Activated gamma-delta T cell (primary cell): ENCODE results near the gene LARP4B.

Experiments
- DNase-seq: peaks from one replicate; lab custom pipeline; 2025; lab: John Stamatoyannopoulos, UW

The LARP4B gene

GRCh38 chr10:924524-924859 is 7.0 kb downstream of the LARP4B start:
- DNase-seq = no peak

- DNase-seq = no peak
Observed at GRCh38 chr10:923844-924523, 7.5 kb downstream of the LARP4B start.

GRCh38 chr10:921471-922414 is 9.8 kb downstream of the LARP4B start:
- DNase-seq = no peak

- no peak for DNase-seq
Observed at GRCh38 chr10:920450-920849, 11.1 kb downstream of the LARP4B start.

- DNase-seq = no peak
Observed at GRCh38 chr10:919481-919880, 12.0 kb downstream of the LARP4B start.

GRCh38 chr10:917999-918398 is 13.5 kb downstream of the LARP4B start:
- DNase-seq = no peak

GRCh38 chr10:917416-917720 is 14.1 kb downstream of the LARP4B start:
- no peak for DNase-seq

- DNase-seq = no peak
Observed at GRCh38 chr10:916716-917415, 14.6 kb downstream of the LARP4B start.

GRCh38 chr10:909831-910230 is 21.7 kb downstream of the LARP4B start:
- DNase-seq = no peak

GRCh38 chr10:905972-906371 is 25.5 kb downstream of the LARP4B start:
- DNase-seq = no peak

- DNase-seq = no peak
Observed at GRCh38 chr10:905503-905902, 26.0 kb downstream of the LARP4B start.

GRCh38 chr10:904403-904802 is 27.1 kb downstream of the LARP4B start:
- DNase-seq = no peak

- DNase-seq = no peak
Observed at GRCh38 chr10:898141-898540, 33.4 kb downstream of the LARP4B start.

- no peak for DNase-seq
Observed at GRCh38 chr10:896982-897381, 34.5 kb downstream of the LARP4B start.

GRCh38 chr10:895324-895723 is 36.2 kb downstream of the LARP4B start:
- no peak for DNase-seq

GRCh38 chr10:878895-879294 is 52.6 kb downstream of the LARP4B start:
- DNase-seq = no peak

GRCh38 chr10:878333-878759 is 53.2 kb downstream of the LARP4B start:
- no peak for DNase-seq

- DNase-seq = no peak
Observed at GRCh38 chr10:876438-876837, 55.1 kb downstream of the LARP4B start.

GRCh38 chr10:873020-873419 is 58.5 kb downstream of the LARP4B start:
- DNase-seq = no peak

GRCh38 chr10:871951-872403 is 59.5 kb downstream of the LARP4B start:
- no peak for DNase-seq

GRCh38 chr10:870564-871166 is 60.8 kb downstream of the LARP4B start:
- no peak for DNase-seq

- DNase-seq = no peak
Observed at GRCh38 chr10:869171-869570, 62.3 kb downstream of the LARP4B start.
